ENCODE data around the gene TLE7.

TLE7 gene

GRCh38 chr16:71431176-71431575 is 10.7 kb downstream of the TLE7 start:
- CTCF ChIA-PET: interaction anchor here (0.7 kb wide), 1 partner anchor 64 kb away, joined by 3 read pairs; no protein-coding TSS in a partner anchor
- POLR2A ChIA-PET (ENCODE audit: low non-redundant PET): no interaction called here
- TF ChIP-seq CTCF (conservative IDR thresholded peaks at IDR 0.05; ENCODE audit: low read depth): no peak
- H3K27ac ChIP-seq: no peak overlapping the region
- DNase-seq (ENCODE audit: low spot score): no peak

- no peak for TF ChIP-seq CTCF (conservative IDR thresholded peaks at IDR 0.05; ENCODE audit: low read depth)
- DNase-seq (ENCODE audit: low spot score): no peak
- H3K27ac ChIP-seq: no peak overlapping the region
- POLR2A ChIA-PET (ENCODE audit: low non-redundant PET): no interaction called here
- CTCF ChIA-PET: no interaction called here
Observed at GRCh38 chr16:71430744-71431143, 11.1 kb downstream of the TLE7 start.

- ChIA-PET CTCF (no interaction called here), POLR2A (ENCODE audit: low non-redundant PET) (no interaction called here)
- no peak for TF ChIP-seq CTCF (conservative IDR thresholded peaks at IDR 0.05; ENCODE audit: low read depth)
- no peak for DNase-seq (ENCODE audit: low spot score)
- no peak overlapping the region for H3K27ac ChIP-seq
Observed at GRCh38 chr16:71429581-71429980, 12.3 kb downstream of the TLE7 start.

- POLR2A ChIA-PET (ENCODE audit: low non-redundant PET): no interaction called here
- no peak for TF ChIP-seq CTCF (conservative IDR thresholded peaks at IDR 0.05; ENCODE audit: low read depth)
- CTCF ChIA-PET: interaction anchor here (1.1 kb wide), 1 partner anchor 16 kb away, joined by 5 read pairs; no protein-coding TSS in a partner anchor
- H3K27ac ChIP-seq: no peak overlapping the region
- no peak for DNase-seq (ENCODE audit: low spot score)
Observed at GRCh38 chr16:71428883-71429282, 13.0 kb downstream of the TLE7 start.

GRCh38 chr16:71428385-71428784 is 13.5 kb downstream of the TLE7 start:
- ChIA-PET POLR2A (ENCODE audit: low non-redundant PET) (no interaction called here), CTCF (interaction anchor here (1.1 kb wide), 1 partner anchor 16 kb away, joined by 5 read pairs; no protein-coding TSS in a partner anchor)

GRCh38 chr16:71426880-71427615 is 14.8 kb downstream of the TLE7 start:
- ChIA-PET CTCF (interaction anchor here (0.5 kb wide), 1 partner anchor 48 kb away, joined by 3 read pairs; no protein-coding TSS in a partner anchor), POLR2A (ENCODE audit: low non-redundant PET) (no interaction called here)
- no peak for TF ChIP-seq CTCF (conservative IDR thresholded peaks at IDR 0.05; ENCODE audit: low read depth)
- DNase-seq (ENCODE audit: low spot score): no peak
- H3K27ac ChIP-seq: no peak overlapping the region

More at GRCh38 chr16:71428385-71428784, 13.5 kb downstream of the TLE7 start:
- no peak overlapping the region for H3K27ac ChIP-seq
- no peak for DNase-seq (ENCODE audit: low spot score)
- no peak for TF ChIP-seq CTCF (conservative IDR thresholded peaks at IDR 0.05; ENCODE audit: low read depth)

All from RWPE1 (cell line).